CMK (cell line): ENCODE measurements around the gene DSCAM.
"Not testable (repeated sequence)": the region's sequence is repeated elsewhere in the genome, so short reads cannot be mapped to it uniquely, and the experiment has no call there.

Source experiments
- DNase-seq: peaks from one replicate; pipeline ENCODE4 v3.0.0-alpha.2; 2010; ENCODE audit warnings: low read depth

DSCAM gene

GRCh38 chr21:40244981-40245380 lies 602.0 kb downstream of the DSCAM start:
- DNase-seq, result no peak

- DNase-seq, result no peak
Observed at GRCh38 chr21:40243685-40244084, 603.3 kb downstream of the DSCAM start.

- no peak for DNase-seq
Observed at GRCh38 chr21:40242586-40243265, 604.2 kb downstream of the DSCAM start.

- DNase-seq, result no peak
Observed at GRCh38 chr21:40235528-40235927, 611.4 kb downstream of the DSCAM start.

- DNase-seq, result no peak
Observed at GRCh38 chr21:40231979-40232378, 615.0 kb downstream of the DSCAM start.

- DNase-seq, result no peak
Observed at GRCh38 chr21:40227096-40227495, 619.9 kb downstream of the DSCAM start.

GRCh38 chr21:40215941-40216340 lies 631.0 kb downstream of the DSCAM start:
- no peak for DNase-seq

- DNase-seq, result no peak
Observed at GRCh38 chr21:40210251-40210650, 636.7 kb downstream of the DSCAM start.

GRCh38 chr21:40208948-40209345 lies 638.0 kb downstream of the DSCAM start:
- DNase-seq, result no peak

- no peak for DNase-seq
Observed at GRCh38 chr21:40208206-40208947, 638.6 kb downstream of the DSCAM start.

- DNase-seq, result no peak
Observed at GRCh38 chr21:40200946-40201345, 646.0 kb downstream of the DSCAM start.

GRCh38 chr21:40200126-40200525 lies 646.8 kb downstream of the DSCAM start:
- DNase-seq, result no peak

GRCh38 chr21:40194185-40194980 lies 652.6 kb downstream of the DSCAM start:
- no peak for DNase-seq

- no peak for DNase-seq
Observed at GRCh38 chr21:40191616-40192015, 655.3 kb downstream of the DSCAM start.

GRCh38 chr21:40191196-40191595 lies 655.8 kb downstream of the DSCAM start:
- DNase-seq, result no peak

GRCh38 chr21:40187946-40188654 lies 658.9 kb downstream of the DSCAM start:
- DNase-seq, result no peak

- no peak for DNase-seq
Observed at GRCh38 chr21:40187244-40187643, 659.7 kb downstream of the DSCAM start.

- DNase-seq, result no peak
Observed at GRCh38 chr21:40186045-40186444, 660.9 kb downstream of the DSCAM start.

GRCh38 chr21:40185208-40185607 lies 661.8 kb downstream of the DSCAM start:
- DNase-seq, result no peak

GRCh38 chr21:40182491-40182890 lies 664.5 kb downstream of the DSCAM start:
- not testable (repeated sequence) for DNase-seq

GRCh38 chr21:40179166-40179565 lies 667.8 kb downstream of the DSCAM start:
- no peak for DNase-seq

GRCh38 chr21:40178726-40179125 lies 668.2 kb downstream of the DSCAM start:
- DNase-seq, result no peak
